GM18519 (cell line): Measurements from ENCODE around the gene RBMY1D.
"Not testable (repeated sequence)": the region's sequence is repeated elsewhere in the genome, so short reads cannot be mapped to it uniquely, and the experiment has no call there.

Source experiments
- ATAC-seq: cut with Tn5 transposase; IDR thresholded peaks from one replicate; pipeline ENCODE4 v1.9.1; 2021; ENCODE audit warnings: mild to moderate bottlenecking, moderate library complexity; ENCODE audit not compliant: unreplicated experiment, low FRiP score

RBMY1D gene

DNA sequence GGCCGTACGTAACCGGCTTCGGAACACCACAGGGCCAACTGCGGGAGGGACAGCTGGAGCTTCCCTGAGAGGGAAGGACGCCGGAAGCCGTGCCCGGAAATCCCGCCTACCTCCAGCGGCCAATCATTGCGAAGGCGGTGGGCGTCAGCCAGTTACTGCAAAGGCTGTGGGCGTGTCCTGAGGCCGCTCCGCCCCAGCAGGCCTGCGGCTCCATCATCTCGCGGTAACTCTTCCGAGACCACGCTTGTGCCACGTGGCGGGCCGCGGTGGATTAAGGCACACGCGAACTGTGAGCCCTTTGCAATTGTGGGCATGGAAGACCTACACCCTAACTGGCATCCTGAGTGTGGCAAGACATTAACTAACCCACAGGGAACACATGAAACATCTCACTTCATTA lies at the start of gene RBMY1D:
TSS of gene RBMY1D (minus strand) at position 101 of the 400 bp plus-strand sequence. CDS start 2,013 bp downstream, outside the sequence.
- ATAC-seq = not testable (repeated sequence)

DNA sequence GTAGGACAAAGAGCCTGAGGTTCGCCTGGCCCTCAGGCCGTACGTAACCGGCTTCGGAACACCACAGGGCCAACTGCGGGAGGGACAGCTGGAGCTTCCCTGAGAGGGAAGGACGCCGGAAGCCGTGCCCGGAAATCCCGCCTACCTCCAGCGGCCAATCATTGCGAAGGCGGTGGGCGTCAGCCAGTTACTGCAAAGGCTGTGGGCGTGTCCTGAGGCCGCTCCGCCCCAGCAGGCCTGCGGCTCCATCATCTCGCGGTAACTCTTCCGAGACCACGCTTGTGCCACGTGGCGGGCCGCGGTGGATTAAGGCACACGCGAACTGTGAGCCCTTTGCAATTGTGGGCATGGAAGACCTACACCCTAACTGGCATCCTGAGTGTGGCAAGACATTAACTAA lies 23.6 kb upstream of the RBMY1D start, which contains the start of gene RBMY1E:
TSS of gene RBMY1E (minus strand) at position 101 of the 400 bp plus-strand sequence. CDS start 1,978 bp downstream, outside the sequence.
- ATAC-seq = not testable (repeated sequence)

DNA sequence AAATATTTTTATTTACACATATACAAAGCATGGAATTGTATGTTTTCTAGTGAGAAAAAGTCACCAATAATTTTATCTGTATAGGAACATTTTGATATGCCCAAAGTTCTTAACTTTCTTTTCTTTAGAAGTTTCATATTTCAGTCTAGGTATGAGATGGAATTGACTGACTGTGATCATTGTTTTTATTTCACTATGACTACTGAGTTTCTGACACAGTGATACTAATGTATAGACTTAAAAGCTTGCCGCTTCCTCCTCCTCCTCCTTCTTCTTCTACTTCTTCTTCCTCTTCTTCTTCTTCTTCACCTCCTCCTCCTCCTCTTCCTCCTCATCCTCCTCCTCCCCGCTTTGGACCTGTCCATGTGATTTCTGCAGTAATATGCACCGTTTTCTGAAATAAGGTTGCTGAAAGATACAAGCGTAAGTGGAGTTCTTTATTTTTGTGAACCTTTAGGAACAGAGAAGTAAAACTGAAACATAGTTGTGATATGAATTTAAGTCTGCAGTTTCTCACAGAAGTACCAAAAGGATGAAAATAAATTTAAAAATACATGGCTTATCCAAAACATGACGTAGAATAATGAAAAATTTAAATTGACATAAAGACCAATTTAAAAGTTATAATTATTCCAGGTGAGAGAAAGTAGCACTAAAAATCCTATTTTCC lies 24.8 kb downstream of the RBMY1D start:
- peak; percentile 90 for ATAC-seq

DNA sequence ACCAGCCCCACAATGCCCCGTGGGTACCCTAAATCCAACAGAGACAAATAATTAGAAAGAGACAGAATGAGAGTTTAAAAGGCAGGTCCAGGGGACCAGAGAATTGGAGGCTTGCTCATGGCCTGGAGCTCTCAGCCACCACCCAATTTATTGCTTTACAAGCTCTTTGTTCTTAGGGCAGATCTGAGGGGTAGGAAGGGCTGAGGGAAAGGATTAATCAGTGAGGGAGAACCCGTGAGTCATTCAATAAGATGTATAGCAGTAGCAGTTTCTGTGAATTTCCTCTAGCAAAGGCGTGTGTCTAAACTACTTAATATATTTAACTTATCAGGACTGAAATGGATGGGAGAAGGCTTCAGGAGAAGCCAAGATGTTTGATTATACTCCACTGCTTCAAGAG lies 48.8 kb downstream of the RBMY1D start:
- no peak for ATAC-seq

DNA sequence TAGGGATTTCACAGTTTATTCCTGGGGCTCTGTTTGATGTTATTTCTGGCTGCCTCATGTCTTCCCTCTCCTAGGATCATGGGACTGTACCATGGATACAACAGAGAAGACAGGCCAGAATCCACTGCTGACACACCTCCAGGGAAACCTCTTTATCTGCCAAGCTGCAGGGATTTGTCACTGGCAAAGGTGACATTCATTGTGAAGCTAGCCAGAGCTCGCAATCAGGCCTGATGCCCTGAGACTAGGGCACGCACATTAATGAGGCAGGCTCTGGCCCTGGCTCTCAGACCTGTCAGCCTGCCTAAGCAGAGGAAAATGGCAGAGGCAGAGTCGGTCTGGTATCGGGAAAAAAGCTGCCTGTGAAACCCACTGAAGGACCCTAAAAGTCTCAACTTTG lies 52.2 kb downstream of the RBMY1D start:
- ATAC-seq = no peak

DNA sequence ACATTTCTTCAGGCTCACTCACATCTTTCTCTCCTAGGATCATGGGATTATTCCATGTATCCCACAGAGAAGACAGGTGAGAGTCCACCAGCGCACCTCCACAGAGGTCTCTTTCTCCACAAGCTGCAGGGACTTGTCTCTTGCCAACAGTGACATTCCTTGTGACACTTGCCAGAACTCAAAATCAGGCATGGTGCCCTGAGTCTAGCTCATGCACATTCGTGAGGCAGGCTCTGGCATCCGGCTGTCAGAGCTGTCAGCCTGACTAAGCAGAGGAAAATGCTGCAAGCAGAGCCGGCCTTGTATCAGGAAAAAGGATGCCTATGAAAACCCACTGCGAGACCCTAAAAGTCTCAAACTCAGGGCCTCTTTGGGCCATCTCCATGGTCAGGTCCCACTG lies 54.8 kb downstream of the RBMY1D start:
- ATAC-seq = no peak

DNA sequence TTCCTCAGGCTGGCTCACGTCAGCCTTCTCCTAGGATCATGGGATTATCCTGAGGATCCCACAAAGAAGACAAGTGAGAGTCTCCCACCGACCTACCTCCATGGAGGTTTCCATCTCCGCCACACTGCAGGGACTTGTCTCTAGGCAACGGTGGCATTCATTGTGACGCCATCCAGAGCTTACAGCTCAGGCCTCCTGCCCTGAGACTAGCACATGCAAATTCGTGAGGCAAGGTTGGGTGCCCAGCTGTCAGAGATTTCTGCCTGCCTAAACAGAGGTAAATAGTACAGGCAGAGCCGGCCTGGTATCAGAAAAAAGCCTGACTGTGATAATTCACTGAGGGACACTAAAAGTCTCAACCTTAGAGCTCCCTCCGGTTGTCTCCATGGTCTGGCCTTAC lies 58.0 kb downstream of the RBMY1D start:
- ATAC-seq = no peak

DNA sequence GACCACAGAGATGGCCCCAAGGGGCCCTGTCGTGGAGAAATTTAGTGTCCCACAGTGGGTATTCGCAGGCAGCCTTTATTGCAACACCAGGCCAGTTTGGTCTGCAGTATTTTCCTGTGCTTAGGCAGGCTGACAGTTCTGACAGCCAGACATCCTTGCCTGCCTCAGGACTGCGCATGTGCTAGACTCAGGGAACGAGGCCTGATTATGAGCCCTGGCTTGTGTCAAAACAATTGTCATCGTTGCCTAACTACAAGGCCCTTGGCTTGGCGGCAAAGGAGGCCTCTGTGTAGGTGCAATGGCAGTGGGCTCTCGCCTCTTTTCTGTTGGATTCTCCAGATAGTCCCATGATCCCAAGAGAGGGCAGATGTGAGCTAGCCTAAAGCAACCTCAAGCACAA lies 59.3 kb downstream of the RBMY1D start:
- no peak for ATAC-seq
